HepG2 (cell line): Measurements from ENCODE around the gene TRIM2. TPM values are rescaled to one million over a fixed set of nuclear protein-coding genes. Genes with fewer than 3 reads are reported as not detected.

Experiments used
- ATAC-seq: fragments of 200-7000 bp; cut with Tn5 transposase; 3 replicates; pipeline ENCODE4 v1.9.1; 2020; ENCODE audit warnings: mild to moderate bottlenecking, moderate library complexity
- BruUV-seq: library from RNA; stranded (reverse); fragments of 400-500 nt; replicated peaks from 2 replicates; lab custom pipeline; 2021; lab: Mats Ljungman, UMichigan
- CTCF ChIA-PET: fragments of 300-600 bp; formaldehyde crosslinking; extraction: SDS; loops from one replicate; lab custom pipeline; 2021; ENCODE audit warnings: low total read pairs, inconsistent platforms, low intra/inter-chr PET ratio; lab: Yijun Ruan, JAX
- POLR2A ChIA-PET: fragments of 350-600 bp; sonication (Branson Sonifier 250); formaldehyde crosslinking; loops from one replicate; lab custom pipeline; 2020; ENCODE audit warnings: antibody characterized with exemption, inconsistent platforms; lab: Yijun Ruan, JAX
- DNase-seq: peaks from one replicate; pipeline ENCODE4 v3.0.0-alpha.2; 2015; ENCODE audit warnings: low spot score
- FAIRE-seq: peaks from 3 replicates; lab custom pipeline; 2011; peaks lifted over from hg19 to GRCh38; lab: Jason Lieb, UNC
- H2AFZ ChIP-seq: one replicate; pipeline ENCODE4 v1.6.1; 2011; ENCODE audit warnings: low read length, inconsistent platforms
- H3K27ac ChIP-seq: fragments of 300-600 bp; 3 replicates; pipeline ENCODE4 v1.8.0; 2011; ENCODE audit warnings: mixed run types, mild to moderate bottlenecking, mixed read lengths, low read length, inconsistent platforms; ENCODE audit not compliant: insufficient read depth; ENCODE audit errors: extremely low read length
- H3K27me3 ChIP-seq, 2 experiments: fragments of 200-600 bp in 1 of 2; 2 replicates in 1 of 2; 3 replicates in 1 of 2; pipeline versions ENCODE4 v1.6.0 to v1.8.0; 2011; ENCODE audit warnings: low read length in 2 of 2, mild to moderate bottlenecking in 2 of 2, moderate library complexity in 2 of 2, inconsistent platforms in 1 of 2; ENCODE audit not compliant: insufficient read depth in 2 of 2, control insufficient read depth in 1 of 2
- H3K36me3 ChIP-seq, 2 experiments: fragments of 200-600 bp in 1 of 2; replicated peaks in 1 of 2; 2 replicates in 1 of 2; 3 replicates in 1 of 2; pipeline versions ENCODE4 v1.5.1 to v1.8.0; 2011; ENCODE audit warnings: low read length in 2 of 2, inconsistent platforms in 1 of 2; ENCODE audit not compliant: insufficient read depth in 2 of 2, control insufficient read depth in 1 of 2
- H3K4me1 ChIP-seq: 2 replicates; pipeline ENCODE4 v1.5.1; 2012; ENCODE audit warnings: low read length, inconsistent platforms; ENCODE audit not compliant: insufficient read depth
- H3K4me2 ChIP-seq: 2 replicates; pipeline ENCODE4 v1.6.0; 2011; ENCODE audit warnings: low read depth, low read length, inconsistent platforms
- H3K4me3 ChIP-seq, 3 experiments: fragments of 200-600 bp in 1 of 3; sonication (generic), shearing (Covaris generic) in 1 of 3; replicated peaks in 1 of 3; 2 replicates each; pipeline ENCODE4 v1.5.1; 2011 to 2016; ENCODE audit warnings: low read length in 3 of 3, inconsistent platforms in 2 of 3, low read depth in 2 of 3, mild to moderate bottlenecking in 2 of 3, control low read depth in 1 of 3, mixed read lengths in 1 of 3; ENCODE audit not compliant: insufficient read depth in 1 of 3
- H3K79me2 ChIP-seq: one replicate; pipeline ENCODE4 v1.6.1; 2011; ENCODE audit warnings: low read length, inconsistent platforms; ENCODE audit not compliant: insufficient read depth
- H3K9ac ChIP-seq: 2 replicates; pipeline ENCODE4 v1.6.0; 2011; ENCODE audit warnings: mild to moderate bottlenecking, low read depth, low read length, inconsistent platforms; ENCODE audit not compliant: insufficient read depth
- H3K9me3 ChIP-seq: 2 replicates; pipeline ENCODE4 v1.5.1; 2012; ENCODE audit warnings: mild to moderate bottlenecking, low read length
- H4K20me1 ChIP-seq: 2 replicates; pipeline ENCODE4 v1.6.0; 2011; ENCODE audit warnings: inconsistent platforms, mild to moderate bottlenecking, low read length, moderate library complexity; ENCODE audit not compliant: insufficient read depth
- ATF7 ChIP-seq, 2 experiments: fragments of 450-650 bp in 1 of 2; sonication (generic) in 1 of 2; formaldehyde crosslinking in 1 of 2; IDR thresholded peaks; 2 replicates each; pipeline versions ENCODE4 v1.4.0 to v1.6.1; 2016 to 2020; ENCODE audit warnings: antibody characterized with exemption in 1 of 2, mild to moderate bottlenecking in 1 of 2, missing genetic modification reagents in 1 of 2
- HMGXB4 ChIP-seq, 2 experiments: sonication (generic) in 1 of 2; formaldehyde crosslinking in 1 of 2; IDR thresholded peaks; 2 replicates each; pipeline versions ENCODE4 v1.4.0 to v1.6.1; 2018 to 2020; ENCODE audit warnings: missing genetic modification reagents in 2 of 2, borderline replicate concordance in 1 of 2, low read depth in 1 of 2, mild to moderate bottlenecking in 1 of 2, missing biosample characterization in 1 of 2
- HNF1B ChIP-seq: sonication (generic); formaldehyde crosslinking; IDR thresholded peaks from 2 replicates; pipeline ENCODE4 v1.5.1; 2020; ENCODE audit warnings: mild to moderate bottlenecking, moderate library complexity, missing genetic modification reagents
- PHF5A ChIP-seq: IDR thresholded peaks from one replicate; pipeline ENCODE4 v1.6.1; 2018; ENCODE audit warnings: low read depth, missing genetic modification reagents; ENCODE audit not compliant: unreplicated experiment
- POLR2AphosphoS5 ChIP-seq: IDR thresholded peaks from 2 replicates; pipeline ENCODE4 v1.6.1; 2012; ENCODE audit warnings: low read depth, low read length
- SMC3 ChIP-seq: IDR thresholded peaks from 2 replicates; pipeline ENCODE4 v1.6.1; 2011; ENCODE audit warnings: low read length, improper control_type of control experiment
- SOX5 ChIP-seq: IDR thresholded peaks from 2 replicates; pipeline ENCODE4 v1.6.1; 2016; ENCODE audit warnings: borderline replicate concordance
- TGIF2 ChIP-seq: IDR thresholded peaks from 2 replicates; pipeline ENCODE4 v1.6.1; 2016; ENCODE audit warnings: control low read depth, missing compliant biosample characterization
- ZNF329 ChIP-seq: sonication (generic); formaldehyde crosslinking; IDR thresholded peaks from 2 replicates; pipeline ENCODE4 v1.9.0; 2021; ENCODE audit warnings: low read depth, mild to moderate bottlenecking, missing genetic modification reagents
- WGBS: methylation state at CpG from one replicate; pipeline ENCODE4 v1.1.6; 2017; ENCODE audit warnings: low lambda C conversion rate; 5-methylcytosine and 5-hydroxymethylcytosine counted together
- in situ Hi-C: cut with HindIII; loops from 2 replicates; pipeline ENCODE4 v1.10.0; 2017; ENCODE audit warnings: low pct_unique_long_range_greater_than_20kb; ENCODE audit not compliant: extremely low pct_ligation_motif_present
- intact Hi-C: fragments of 100-400 bp; cut with micrococcal nuclease; formaldehyde crosslinking; loops from one replicate; pipeline ENCODE4 v1.10.0; 2022; ENCODE audit not compliant: unreplicated experiment
- polyA plus RNA-seq, 8 experiments: library from polyadenylated mRNA; depleted of rRNA in 3 of 8; stranded (reverse) in 7 of 8; unstranded in 1 of 8; fragments of >200 nt; fragmentation: Illumina TruSeq in 4 of 8; extraction: Trizol in 4 of 8; gene quantifications; 2 replicates each; pipeline versions ENCODE4 v1.2.1 to v1.2.3, GENCODE V29; 2011 to 2016; ENCODE audit warnings: low read depth in 4 of 8, missing spikeins in 1 of 8, mixed read lengths in 1 of 8; ENCODE audit not compliant: insufficient read depth in 1 of 8
- total RNA-seq, 5 experiments: library from RNA; depleted of rRNA; stranded (reverse); fragments of >200 nt; fragmentation: Illumina TruSeq; extraction: Trizol; gene quantifications; 2 replicates each; pipeline ENCODE4 v1.2.3, GENCODE V29; 2016; ENCODE audit warnings: low read depth in 1 of 5
- TF ChIP-seq, protein P1 (sequence below): sonication (generic); formaldehyde crosslinking; IDR thresholded peaks from 2 replicates; pipeline ENCODE4 v1.8.0; 2023; ENCODE audit warnings: mild to moderate bottlenecking, missing genetic modification reagents
- TF ChIP-seq, protein P2 (sequence below): IDR thresholded peaks from 2 replicates; pipeline ENCODE4 v1.6.1; 2018; ENCODE audit warnings: missing genetic modification reagents, mild to moderate bottlenecking, missing compliant biosample characterization

The TRIM2 gene
- total and polyA plus RNA-seq, 2 of the 13 experiments (the other 11 are each of a cell fraction or from before 2014, with no cell fraction given) = 2.1 to 4.2 TPM

GRCh38 chr4:153239409-153239808 is 35.2 kb downstream of the TRIM2 start:
- no peak for DNase-seq
- no peak overlapping the region for H2AFZ ChIP-seq
- no peak for ATAC-seq
- no TSS peak for BruUV-seq
- ChIA-PET CTCF (no interaction called here), POLR2A (no interaction called here)
- TF ChIP-seq, protein P1, sequence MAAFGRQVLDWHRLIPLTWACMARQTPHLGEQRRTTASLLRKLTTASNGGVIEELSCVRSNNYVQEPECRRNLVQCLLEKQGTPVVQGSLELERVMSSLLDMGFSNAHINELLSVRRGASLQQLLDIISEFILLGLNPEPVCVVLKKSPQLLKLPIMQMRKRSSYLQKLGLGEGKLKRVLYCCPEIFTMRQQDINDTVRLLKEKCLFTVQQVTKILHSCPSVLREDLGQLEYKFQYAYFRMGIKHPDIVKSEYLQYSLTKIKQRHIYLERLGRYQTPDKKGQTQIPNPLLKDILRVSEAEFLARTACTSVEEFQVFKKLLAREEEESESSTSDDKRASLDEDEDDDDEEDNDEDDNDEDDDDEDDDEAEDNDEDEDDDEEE (CRISPR knock-in tag) = no peak
- TF ChIP-seq PHF5A (no peak), TGIF2 (no peak), ATF7 (IDR thresholded peaks at IDR 0.05) (0 out of 2 replicates have a peak, but pooled peaks have one; percentile 16), ATF7 (CRISPR knock-in tag; IDR thresholded peaks at IDR 0.05) (no peak)
- no peak overlapping the region for H3K27ac ChIP-seq
- no peaks in the 10 kb centered on the region for H3K9me3 ChIP-seq
- no peak overlapping the region for H3K4me2 ChIP-seq
- H3K4me1 ChIP-seq = peaks cover 22% of the 10 kb centered on the region
- H3K79me2 ChIP-seq = no peaks in the 10 kb centered on the region
- in situ Hi-C loops (no loop called here), intact Hi-C loops (no loop called here)
- 76% methylated on average over 3 of the region's 3 CpGs for WGBS
- FAIRE-seq = no peak
- no peaks in the 10 kb centered on the region for H3K36me3 ChIP-seq
- no peaks in the 10 kb centered on the region for H3K27me3 ChIP-seq
- H3K9ac ChIP-seq = no peak overlapping the region
- H4K20me1 ChIP-seq = no peaks in the 10 kb centered on the region
- no peak overlapping the region for H3K4me3 ChIP-seq

GRCh38 chr4:153241295-153241694 is 37.1 kb downstream of the TRIM2 start:
- Histone ChIP-seq H3K9ac (no peak overlapping the region), H3K79me2 (no peaks in the 10 kb centered on the region), H3K36me3 (no peaks in the 10 kb centered on the region), H3K27me3 (no peaks in the 10 kb centered on the region), H3K9me3 (no peaks in the 10 kb centered on the region), H3K4me2 (no peak overlapping the region), H4K20me1 (no peaks in the 10 kb centered on the region), H2AFZ (no peak overlapping the region), H3K4me3 (no peak overlapping the region), H3K4me1 (peaks cover 22% of the 10 kb centered on the region), H3K27ac (no peak overlapping the region)
- FAIRE-seq (no peak), ATAC-seq (no peak), DNase-seq (no peak)
- ChIA-PET POLR2A (no interaction called here), CTCF (no interaction called here)
- intact Hi-C loops (no loop called here), in situ Hi-C loops (no loop called here)
- 87% methylated on average over 8 of the region's 8 CpGs for WGBS
- BruUV-seq = no TSS peak
- TF ChIP-seq POLR2AphosphoS5 = no peak
- TF ChIP-seq SMC3 = no peak
- no peak for TF ChIP-seq HMGXB4 (CRISPR knock-in tag; IDR thresholded peaks at IDR 0.05; ENCODE audit: borderline replicate concordance in 1 of 2, low read depth in 1 of 2)
- TF ChIP-seq ZNF329 (CRISPR knock-in tag) = no peak
- TF ChIP-seq, protein P2, sequence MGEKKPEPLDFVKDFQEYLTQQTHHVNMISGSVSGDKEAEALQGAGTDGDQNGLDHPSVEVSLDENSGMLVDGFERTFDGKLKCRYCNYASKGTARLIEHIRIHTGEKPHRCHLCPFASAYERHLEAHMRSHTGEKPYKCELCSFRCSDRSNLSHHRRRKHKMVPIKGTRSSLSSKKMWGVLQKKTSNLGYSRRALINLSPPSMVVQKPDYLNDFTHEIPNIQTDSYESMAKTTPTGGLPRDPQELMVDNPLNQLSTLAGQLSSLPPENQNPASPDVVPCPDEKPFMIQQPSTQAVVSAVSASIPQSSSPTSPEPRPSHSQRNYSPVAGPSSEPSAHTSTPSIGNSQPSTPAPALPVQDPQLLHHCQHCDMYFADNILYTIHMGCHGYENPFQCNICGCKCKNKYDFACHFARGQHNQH (CRISPR knock-in tag) = no peak
- TF ChIP-seq HNF1B (CRISPR knock-in tag) = no peak
- no peak for TF ChIP-seq SOX5 (CRISPR knock-in tag)
